WERI-Rb-1 (cell line): ENCODE data around the gene FAM151B.

ENCODE experiments used
- DNase-seq: peaks from one replicate; pipeline ENCODE4 v3.0.0-alpha.2; 2020
- H3K27ac ChIP-seq: fragments of 250-450 bp; sonication (Bioruptor Pico); 2 replicates; pipeline ENCODE4 v1.5.1; 2020; ENCODE audit warnings: mild to moderate bottlenecking, moderate library complexity
- H3K27me3 ChIP-seq: fragments of 250-450 bp; sonication (Bioruptor Pico); 2 replicates; pipeline ENCODE4 v1.5.1; 2021; ENCODE audit warnings: mild to moderate bottlenecking, low read depth, moderate library complexity; ENCODE audit not compliant: insufficient read depth, severe bottlenecking
- H3K36me3 ChIP-seq: fragments of 250-450 bp; sonication (Bioruptor Pico); 2 replicates; pipeline ENCODE4 v1.5.1; 2020; ENCODE audit warnings: mild to moderate bottlenecking, moderate library complexity
- H3K4me3 ChIP-seq: 2 replicates; pipeline ENCODE4 v1.5.1; 2011; ENCODE audit warnings: low read depth, mild to moderate bottlenecking, control low read depth, low read length
- H3K9me3 ChIP-seq: fragments of 250-450 bp; sonication (Bioruptor Pico); 2 replicates; pipeline ENCODE4 v1.5.1; 2021; ENCODE audit warnings: mild to moderate bottlenecking, moderate library complexity; ENCODE audit not compliant: severe bottlenecking
- TF ChIP-seq, protein P1 (sequence below): IDR thresholded peaks from 2 replicates; pipeline ENCODE4 v1.5.1; 2011; ENCODE audit warnings: low read depth, mild to moderate bottlenecking, control low read depth, inconsistent platforms, low read length

The FAM151B gene

DNA sequence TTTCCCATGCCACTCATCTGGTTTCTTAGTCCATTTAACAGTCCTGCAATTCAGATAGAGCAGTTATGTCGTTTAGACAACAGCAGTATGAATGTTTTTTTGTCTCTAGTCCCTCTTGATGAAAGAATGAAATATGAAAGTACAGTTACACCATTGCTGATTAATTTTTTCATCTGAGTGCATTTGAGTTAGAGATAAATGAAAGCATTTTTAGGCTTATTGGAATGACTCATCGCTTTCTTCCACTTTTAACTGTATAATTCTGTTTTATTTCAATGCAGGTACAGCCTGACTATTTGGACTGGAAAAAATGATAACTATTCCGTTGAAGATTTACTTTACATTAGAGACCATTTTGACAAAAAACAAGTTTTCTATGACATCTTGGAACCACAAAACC lies 53.5 kb downstream of the FAM151B start:
- H3K36me3 ChIP-seq: no peaks in the 10 kb centered on the region
- no peaks in the 10 kb centered on the region for H3K27me3 ChIP-seq
- no peak overlapping the region for H3K4me3 ChIP-seq
- no peak overlapping the region for H3K27ac ChIP-seq
- no peaks in the 10 kb centered on the region for H3K9me3 ChIP-seq
- DNase-seq: no peak
- TF ChIP-seq, protein P1, sequence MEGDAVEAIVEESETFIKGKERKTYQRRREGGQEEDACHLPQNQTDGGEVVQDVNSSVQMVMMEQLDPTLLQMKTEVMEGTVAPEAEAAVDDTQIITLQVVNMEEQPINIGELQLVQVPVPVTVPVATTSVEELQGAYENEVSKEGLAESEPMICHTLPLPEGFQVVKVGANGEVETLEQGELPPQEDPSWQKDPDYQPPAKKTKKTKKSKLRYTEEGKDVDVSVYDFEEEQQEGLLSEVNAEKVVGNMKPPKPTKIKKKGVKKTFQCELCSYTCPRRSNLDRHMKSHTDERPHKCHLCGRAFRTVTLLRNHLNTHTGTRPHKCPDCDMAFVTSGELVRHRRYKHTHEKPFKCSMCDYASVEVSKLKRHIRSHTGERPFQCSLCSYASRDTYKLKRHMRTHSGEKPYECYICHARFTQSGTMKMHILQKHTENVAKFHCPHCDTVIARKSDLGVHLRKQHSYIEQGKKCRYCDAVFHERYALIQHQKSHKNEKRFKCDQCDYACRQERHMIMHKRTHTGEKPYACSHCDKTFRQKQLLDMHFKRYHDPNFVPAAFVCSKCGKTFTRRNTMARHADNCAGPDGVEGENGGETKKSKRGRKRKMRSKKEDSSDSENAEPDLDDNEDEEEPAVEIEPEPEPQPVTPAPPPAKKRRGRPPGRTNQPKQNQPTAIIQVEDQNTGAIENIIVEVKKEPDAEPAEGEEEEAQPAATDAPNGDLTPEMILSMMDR: no peak

DNA sequence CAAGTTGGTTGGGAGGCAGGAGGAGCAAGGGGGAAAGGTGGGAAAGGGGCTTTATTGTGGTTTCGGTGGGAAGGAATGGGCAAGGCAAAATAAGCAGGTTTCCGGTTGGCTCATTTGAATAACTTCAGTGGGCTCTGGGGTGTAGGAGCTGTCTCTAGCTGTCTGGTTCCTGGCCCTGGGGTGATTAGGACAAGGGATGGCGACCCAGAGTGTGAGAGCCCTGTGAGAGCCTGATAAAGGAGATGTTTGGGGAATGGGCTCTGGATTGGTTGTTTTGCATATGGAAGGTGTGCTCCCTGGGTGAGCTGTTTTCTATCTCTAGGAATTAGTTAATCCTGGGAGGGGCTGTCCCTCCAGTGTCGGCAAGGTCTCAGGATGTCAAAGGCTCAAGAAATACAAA lies 66.7 kb downstream of the FAM151B start:
- no peak for DNase-seq
- Histone ChIP-seq H3K9me3 (no peaks in the 10 kb centered on the region), H3K27me3 (no peaks in the 10 kb centered on the region)

DNA sequence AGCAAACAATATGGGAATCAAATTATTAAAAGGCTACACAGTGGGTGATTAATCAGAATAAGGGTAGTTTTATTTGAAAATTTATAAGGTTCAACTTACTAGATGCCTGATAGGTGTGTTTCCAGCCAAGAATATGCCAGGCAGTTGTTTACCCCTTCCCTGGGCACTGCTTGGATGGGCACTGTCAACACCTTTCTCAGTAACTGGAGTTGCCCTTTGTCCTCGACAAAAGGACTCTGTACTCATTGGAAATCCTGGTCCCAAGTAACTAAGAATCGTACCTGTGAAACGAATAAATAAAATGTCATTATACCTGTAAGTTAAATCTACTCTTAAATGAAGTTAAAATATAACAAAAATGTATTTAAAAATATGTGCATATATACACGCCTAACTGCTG lies 67.2 kb downstream of the FAM151B start:
- H3K9me3 ChIP-seq: no peaks in the 10 kb centered on the region
- TF ChIP-seq, protein P1: no peak
- no peak for DNase-seq
- no peak overlapping the region for H3K27ac ChIP-seq
- no peaks in the 10 kb centered on the region for H3K27me3 ChIP-seq
- no peaks in the 10 kb centered on the region for H3K36me3 ChIP-seq
- no peak overlapping the region for H3K4me3 ChIP-seq

More for the DNA sequence above, 66.7 kb downstream of the FAM151B start:
- Histone ChIP-seq H3K27ac (no peak overlapping the region), H3K4me3 (no peak overlapping the region), H3K36me3 (no peaks in the 10 kb centered on the region)
- TF ChIP-seq, protein P1: no peak

DNA sequence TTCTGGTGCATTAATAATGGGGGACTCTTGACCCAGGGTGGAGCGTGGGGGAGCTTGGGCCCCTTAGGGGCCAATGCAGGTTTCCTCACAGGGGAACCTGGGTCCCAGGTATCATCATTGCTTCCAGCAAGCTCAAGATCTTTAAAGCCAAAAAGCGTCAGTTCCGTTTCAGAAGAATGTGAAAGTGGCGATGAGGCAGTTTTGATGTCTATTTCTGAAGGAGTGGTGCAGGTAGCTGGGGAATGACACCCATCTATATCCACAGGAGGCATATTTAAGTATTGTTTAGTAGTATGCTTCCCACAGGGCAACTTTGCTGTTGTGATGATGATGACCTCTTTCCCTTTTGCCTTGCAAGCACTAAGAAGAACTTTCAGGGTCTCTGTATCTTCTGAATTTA lies 71.3 kb downstream of the FAM151B start:
- H3K27ac ChIP-seq: no peak overlapping the region

DNA sequence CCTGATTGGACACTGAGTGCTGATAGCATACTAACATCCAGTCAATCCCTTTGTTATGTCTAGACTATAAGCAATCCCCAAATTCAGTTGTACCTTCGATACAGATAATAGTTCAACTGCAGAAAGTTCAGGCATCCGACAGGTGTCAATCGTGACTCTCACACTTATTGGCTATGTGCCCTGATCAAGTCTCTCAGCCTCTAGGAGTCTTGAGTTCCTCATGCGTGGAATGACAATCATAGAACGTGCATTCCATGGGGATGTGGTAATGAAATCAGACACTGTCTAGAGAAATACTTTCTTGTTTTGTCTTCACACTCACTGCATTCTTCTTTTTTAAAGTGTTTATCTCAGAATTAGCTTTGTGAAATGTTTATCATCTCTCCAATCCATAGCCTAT lies 77.4 kb downstream of the FAM151B start:
- H3K27me3 ChIP-seq: peaks cover 22% of the 10 kb centered on the region
- TF ChIP-seq, protein P1: no peak
- no peaks in the 10 kb centered on the region for H3K36me3 ChIP-seq
- H3K4me3 ChIP-seq: no peak overlapping the region
- no peak overlapping the region for H3K27ac ChIP-seq
- H3K9me3 ChIP-seq: no peaks in the 10 kb centered on the region
- DNase-seq: no peak

More for the DNA sequence above, 71.3 kb downstream of the FAM151B start:
- DNase-seq: no peak
- H3K9me3 ChIP-seq: no peaks in the 10 kb centered on the region
- no peaks in the 10 kb centered on the region for H3K36me3 ChIP-seq
- no peak overlapping the region for H3K4me3 ChIP-seq
- H3K27me3 ChIP-seq: no peaks in the 10 kb centered on the region
- TF ChIP-seq, protein P1: no peak

DNA sequence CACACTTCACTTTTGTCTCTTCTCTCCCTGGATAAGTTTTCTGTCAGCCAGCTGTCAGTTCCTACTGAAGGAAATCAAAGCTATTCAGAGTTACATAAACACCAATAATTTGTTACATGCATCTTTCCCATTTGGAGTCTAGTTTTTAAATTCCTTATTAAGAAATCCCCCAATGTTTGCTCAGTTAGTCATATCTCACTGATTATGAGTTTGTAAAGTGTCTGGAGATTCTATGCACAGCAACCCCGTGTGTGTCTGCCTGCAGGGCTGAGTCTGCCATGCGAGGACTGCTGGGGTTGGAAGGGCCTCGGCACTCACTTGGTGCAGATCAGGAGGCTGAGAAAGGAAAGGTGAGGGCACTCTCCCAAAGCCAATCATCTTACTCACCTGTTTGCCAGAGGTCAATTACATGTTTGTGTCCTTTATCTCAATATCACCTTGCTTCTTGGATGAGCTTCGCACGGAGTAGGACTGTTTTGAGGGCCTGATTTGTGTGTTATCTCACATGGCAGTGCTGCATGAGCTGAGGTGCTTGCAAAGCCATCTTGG lies 78.9 kb downstream of the FAM151B start:
- Histone ChIP-seq H3K9me3 (no peaks in the 10 kb centered on the region), H3K27me3 (peaks cover 30% of the 10 kb centered on the region), H3K4me3 (no peak overlapping the region), H3K36me3 (no peaks in the 10 kb centered on the region), H3K27ac (no peak overlapping the region)
- DNase-seq: no peak
- TF ChIP-seq, protein P1: no peak
